Measurements from ENCODE around the gene UVSSA. TPM values are rescaled to one million over a fixed set of nuclear protein-coding genes. Genes with fewer than 3 reads are reported as not detected.

UVSSA gene
- total RNA-seq, 1 experiment from 2014 or later: 26.3 TPM

- Histone ChIP-seq H3K4me3 (ENCODE audit: low read depth, low read length) (no peak overlapping the region), H3K36me3 (ENCODE audit: control insufficient read depth, insufficient read depth, low read length) (peaks cover 1% of the 10 kb centered on the region; the same call in 1 of the 2 replicates), H3K4me1 (no peaks in the 10 kb centered on the region), H3K9me3 (no peaks in the 10 kb centered on the region), H3K27me3 (replicated peaks; ENCODE audit: control insufficient read depth, insufficient read depth, low read length) (no peaks in the 10 kb centered on the region)
- H3K27ac Mint-ChIP-seq (ENCODE audit: unreplicated experiment): no peak overlapping the region
- H3K27me3 Mint-ChIP-seq (ENCODE audit: insufficient read depth, unreplicated experiment): no peaks in the 10 kb centered on the region
- ChIA-PET CTCF (interaction anchor here (0.9 kb wide), 1 partner anchor 29 kb away, joined by 3 read pairs; the partner anchor contains the start of gene UVSSA), POLR2A (no interaction called here)
- peaks cover 69% of the 10 kb centered on the region for H3K36me3 Mint-ChIP-seq (ENCODE audit: insufficient read depth, unreplicated experiment)
- TF ChIP-seq CTCF (IDR thresholded peaks at IDR 0.05; ENCODE audit: insufficient read depth in 1 of 2, low read depth in 1 of 2, low read length in 1 of 2, severe bottlenecking in 1 of 2, unreplicated experiment in 1 of 2): no peak
- H3K4me1 Mint-ChIP-seq (ENCODE audit: low read depth, unreplicated experiment): no peaks in the 10 kb centered on the region
- no peak for DNase-seq
- H3K9me3 Mint-ChIP-seq (ENCODE audit: unreplicated experiment): no peaks in the 10 kb centered on the region
- no TSS peak for BruUV-seq (replicated peaks)
- H3K4me3 Mint-ChIP-seq (ENCODE audit: unreplicated experiment): no peak overlapping the region
- intact Hi-C loops (cut with micrococcal nuclease; ENCODE audit: unreplicated experiment): no loop called here
Measured at GRCh38 chr4:1318046-1318375, 29.0 kb upstream of the UVSSA start.

DNA sequence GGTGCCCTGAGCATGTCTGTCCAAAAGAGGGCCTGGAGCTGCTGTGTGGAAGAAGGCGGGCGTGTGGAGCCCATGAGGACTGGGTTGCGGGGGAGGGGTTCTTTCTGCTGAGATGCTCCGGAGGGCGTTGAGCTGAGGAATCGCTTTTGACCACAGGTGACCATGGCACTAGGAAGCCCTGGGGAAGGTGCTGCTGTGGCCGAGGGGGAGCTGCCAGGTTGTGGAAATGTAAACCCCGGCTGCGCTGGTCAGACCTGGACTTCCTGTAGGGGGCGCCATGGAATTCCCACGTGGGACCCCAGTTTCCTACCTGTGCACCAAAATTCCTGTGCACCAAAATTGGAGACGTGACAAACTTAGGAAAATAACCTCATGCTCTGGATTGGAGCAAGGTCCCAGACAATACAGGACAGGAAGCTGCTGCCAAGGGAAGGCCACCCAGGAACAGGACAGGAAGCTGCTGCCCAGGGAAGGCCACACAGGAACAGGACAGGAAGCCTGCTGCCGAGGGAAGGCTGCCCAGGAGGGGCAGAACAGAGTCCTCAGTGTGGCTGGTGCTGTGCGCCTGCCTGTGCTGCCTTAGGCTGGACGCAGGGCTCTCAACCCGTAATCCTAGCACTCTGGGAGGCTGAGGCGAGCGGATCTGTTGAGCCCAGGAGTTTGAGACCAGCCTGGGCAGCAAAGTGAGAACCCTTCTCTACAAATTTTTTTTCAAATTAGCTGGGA is 28.4 kb upstream of the UVSSA start:
- no peaks in the 10 kb centered on the region for H3K4me1 Mint-ChIP-seq (ENCODE audit: low read depth, unreplicated experiment)
- Histone ChIP-seq H3K9me3 (no peaks in the 10 kb centered on the region), H3K4me1 (no peaks in the 10 kb centered on the region), H3K4me3 (ENCODE audit: low read depth, low read length) (no peak overlapping the region), H3K27me3 (replicated peaks; ENCODE audit: control insufficient read depth, insufficient read depth, low read length) (no peaks in the 10 kb centered on the region), H3K36me3 (ENCODE audit: control insufficient read depth, insufficient read depth, low read length) (peaks cover under 1% of the 10 kb centered on the region; the same call in 1 of the 2 replicates)
- H3K27ac Mint-ChIP-seq (ENCODE audit: unreplicated experiment): no peak overlapping the region
- intact Hi-C loops (cut with micrococcal nuclease; ENCODE audit: unreplicated experiment): no loop called here
- H3K27me3 Mint-ChIP-seq (ENCODE audit: insufficient read depth, unreplicated experiment): no peaks in the 10 kb centered on the region
- DNase-seq: no peak
- no peaks in the 10 kb centered on the region for H3K9me3 Mint-ChIP-seq (ENCODE audit: unreplicated experiment)
- POLR2A ChIA-PET: no interaction called here
- CTCF ChIA-PET: interaction anchor here (0.9 kb wide), 1 partner anchor 28 kb away, joined by 3 read pairs; the partner anchor contains the start of gene UVSSA
- H3K4me3 Mint-ChIP-seq (ENCODE audit: unreplicated experiment): no peak overlapping the region
- H3K36me3 Mint-ChIP-seq (ENCODE audit: insufficient read depth, unreplicated experiment): peaks cover 62% of the 10 kb centered on the region
- TF ChIP-seq CTCF (IDR thresholded peaks at IDR 0.05; ENCODE audit: insufficient read depth in 1 of 2, low read depth in 1 of 2, low read length in 1 of 2, severe bottlenecking in 1 of 2, unreplicated experiment in 1 of 2): peak; percentile 9 to 15
- no TSS peak for BruUV-seq (replicated peaks)

- ChIA-PET POLR2A (no interaction called here), CTCF (no interaction called here)
- Histone ChIP-seq H3K36me3 (ENCODE audit: control insufficient read depth, insufficient read depth, low read length) (peaks cover 1% of the 10 kb centered on the region; the same call in 1 of the 2 replicates), H3K4me3 (ENCODE audit: low read depth, low read length) (no peak overlapping the region), H3K9me3 (no peaks in the 10 kb centered on the region), H3K27me3 (replicated peaks; ENCODE audit: control insufficient read depth, insufficient read depth, low read length) (no peaks in the 10 kb centered on the region), H3K4me1 (no peaks in the 10 kb centered on the region)
- Mint-ChIP-seq H3K27ac (ENCODE audit: unreplicated experiment) (no peak overlapping the region), H3K27me3 (ENCODE audit: insufficient read depth, unreplicated experiment) (no peaks in the 10 kb centered on the region), H3K9me3 (ENCODE audit: unreplicated experiment) (no peaks in the 10 kb centered on the region), H3K4me1 (ENCODE audit: low read depth, unreplicated experiment) (no peaks in the 10 kb centered on the region), H3K4me3 (ENCODE audit: unreplicated experiment) (no peak overlapping the region), H3K36me3 (ENCODE audit: insufficient read depth, unreplicated experiment) (peaks cover 39% of the 10 kb centered on the region)
- no peak for TF ChIP-seq CTCF (IDR thresholded peaks at IDR 0.05; ENCODE audit: insufficient read depth in 1 of 2, low read depth in 1 of 2, low read length in 1 of 2, severe bottlenecking in 1 of 2, unreplicated experiment in 1 of 2)
- intact Hi-C loops (cut with micrococcal nuclease; ENCODE audit: unreplicated experiment): no loop called here
- DNase-seq: no peak
- no TSS peak for BruUV-seq (replicated peaks)
Measured at GRCh38 chr4:1321486-1321885, 25.5 kb upstream of the UVSSA start.
